Adrenal gland (tissue), 12 donors: ENCODE measurements around the gene SETBP1. TPM values are rescaled to one million over a fixed set of nuclear protein-coding genes. Genes with fewer than 3 reads are reported as not detected.

ENCODE experiments used
- DNase-seq, 7 donors: peaks; one replicate each; pipeline ENCODE4 v3.0.0-alpha.2; 2019 to 2020
- H3K27ac ChIP-seq, 5 donors: fragments of 200-600 bp; sonication (generic) in 4 of 5; 1 replicate in 3 of 5; 2 replicates in 2 of 5; pipeline versions ENCODE4 v1.5.1 to v1.8.0; 2016 to 2020; ENCODE audit warnings: mild to moderate bottlenecking in 1 of 5
- H3K27me3 ChIP-seq: fragments of 200-600 bp; 2 replicates; pipeline ENCODE4 v1.8.0; 2021
- H3K36me3 ChIP-seq, 2 donors: fragments of 200-600 bp; replicated peaks in 1 of 2; 1 replicate in 1 of 2; 2 replicates in 1 of 2; pipeline versions ENCODE4 v1.5.1 to v1.8.0; 2018 to 2022
- H3K4me1 ChIP-seq, 2 donors: fragments of 200-600 bp; replicated peaks in 1 of 2; 1 replicate in 1 of 2; 2 replicates in 1 of 2; pipeline versions ENCODE4 v1.5.1 to v1.8.0; 2018 to 2021
- H3K4me3 ChIP-seq, 4 donors: fragments of 200-600 bp; sonication (generic) in 3 of 4; one replicate each; pipeline ENCODE4 v1.5.1; 2016 to 2018
- H3K9me3 ChIP-seq, 3 donors: fragments of 200-600 bp; sonication (generic) in 1 of 3; replicated peaks in 1 of 3; 1 replicate in 2 of 3; 2 replicates in 1 of 3; pipeline versions ENCODE4 v1.5.1 to v1.8.0; 2016 to 2021
- POLR2A ChIP-seq, 2 donors: fragments of 450-650 bp; IDR thresholded peaks; one replicate each; pipeline ENCODE4 v1.6.1; 2017; ENCODE audit warnings: antibody characterized with exemption in 2 of 2, mild to moderate bottlenecking in 2 of 2, moderate library complexity in 1 of 2
- WGBS, 4 donors: extraction: QIAGEN DNeasy Blood & Tissue Kit in 2 of 4; methylation state at CpG; one replicate each; pipeline versions ENCODE4 v1.1.5 to v1.1.7; 2013 to 2017; 5-methylcytosine and 5-hydroxymethylcytosine counted together
- intact Hi-C, 2 donors: fragments of 100-400 bp; cut with DNase I; formaldehyde crosslinking; loops; one replicate each; pipeline versions ENCODE4 v1.14.1 to v1.15.0; 2022 to 2023
- polyA plus RNA-seq, 3 donors: library from polyadenylated mRNA; stranded (reverse); fragments of 200-250 nt in 2 of 3; fragments of 350-450 nt in 1 of 3; fragmentation: Illumina TruSeq in 1 of 3; extraction: RNeasy Lipid Tissue Mini Kit (QIAGEN cat#74804) in 1 of 3; gene quantifications; one replicate each; pipeline ENCODE4 v1.2.3, GENCODE V29; 2013 to 2014
- total RNA-seq, 9 donors: library from RNA; depleted of rRNA in 4 of 9; stranded (reverse); fragments of >200 nt in 4 of 9; fragments of 120-200 nt in 1 of 9; fragmentation: NEBNext Ultra II Directional in 1 of 9; extraction: Animal tissue kit (Norgen Biotek cat#: 25700) in 1 of 9; gene quantifications; one replicate each; pipeline versions ENCODE4 v1.1.0 to v1.2.4, GENCODE V29; 2013 to 2023
- TF ChIP-seq, protein P1 (sequence below), 6 experiments: fragments of 450-650 bp in 4 of 6; fragments of 200-600 bp in 2 of 6; sonication (generic) in 1 of 6; IDR thresholded peaks; 1 replicate in 5 of 6; 2 replicates in 1 of 6; pipeline versions ENCODE4 v1.5.1 to v1.8.0; 2016 to 2021; ENCODE audit warnings: antibody characterized with exemption in 6 of 6, mild to moderate bottlenecking in 2 of 6, moderate library complexity in 1 of 6
- donor health status: healthy with polysubstance abuse.
- donor health status: Bipolar disorder and iron deficiency.
- donor health status: DM: yes; HTN: yes; CAD: no.
- donor health status: DM: no; HTN: no; CAD: no.
- donor health status: DM: no; HTN: no; CAD: no.
- donor health status: DM: yes; HTN: yes; CAD: no.

SETBP1 gene
- total and polyA plus RNA-seq, 12 donors: 1.2 to 18.0 (median 9.4) TPM

DNA sequence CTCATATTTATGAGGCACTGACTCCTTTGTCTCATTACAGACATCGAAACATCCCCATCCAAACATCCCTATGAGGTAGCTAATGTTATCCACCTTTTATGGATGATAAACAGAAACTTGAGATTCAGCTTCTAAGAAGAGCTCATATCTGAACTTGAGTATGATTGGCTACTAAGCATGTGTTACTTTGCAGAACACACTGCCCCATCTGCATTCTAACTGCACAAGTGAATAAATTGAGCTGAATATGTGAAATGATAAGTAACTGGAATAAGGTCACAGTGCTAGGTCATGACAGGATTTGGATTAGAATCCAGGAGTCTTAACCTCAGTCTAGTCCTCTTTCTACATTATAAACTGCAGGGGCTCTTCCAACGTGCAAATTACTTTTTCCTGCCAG is 172.7 kb downstream of the SETBP1 start:
- 60 to 72% (median 66%) methylated on average over 2 of the region's 2 CpGs for WGBS, 4 donors
- no peak for DNase-seq
- TF ChIP-seq POLR2A (IDR thresholded peaks at IDR 0.05): no peak
- TF ChIP-seq, protein P1, sequence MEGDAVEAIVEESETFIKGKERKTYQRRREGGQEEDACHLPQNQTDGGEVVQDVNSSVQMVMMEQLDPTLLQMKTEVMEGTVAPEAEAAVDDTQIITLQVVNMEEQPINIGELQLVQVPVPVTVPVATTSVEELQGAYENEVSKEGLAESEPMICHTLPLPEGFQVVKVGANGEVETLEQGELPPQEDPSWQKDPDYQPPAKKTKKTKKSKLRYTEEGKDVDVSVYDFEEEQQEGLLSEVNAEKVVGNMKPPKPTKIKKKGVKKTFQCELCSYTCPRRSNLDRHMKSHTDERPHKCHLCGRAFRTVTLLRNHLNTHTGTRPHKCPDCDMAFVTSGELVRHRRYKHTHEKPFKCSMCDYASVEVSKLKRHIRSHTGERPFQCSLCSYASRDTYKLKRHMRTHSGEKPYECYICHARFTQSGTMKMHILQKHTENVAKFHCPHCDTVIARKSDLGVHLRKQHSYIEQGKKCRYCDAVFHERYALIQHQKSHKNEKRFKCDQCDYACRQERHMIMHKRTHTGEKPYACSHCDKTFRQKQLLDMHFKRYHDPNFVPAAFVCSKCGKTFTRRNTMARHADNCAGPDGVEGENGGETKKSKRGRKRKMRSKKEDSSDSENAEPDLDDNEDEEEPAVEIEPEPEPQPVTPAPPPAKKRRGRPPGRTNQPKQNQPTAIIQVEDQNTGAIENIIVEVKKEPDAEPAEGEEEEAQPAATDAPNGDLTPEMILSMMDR (IDR thresholded peaks at IDR 0.05): no peak
- Histone ChIP-seq H3K9me3 (no peaks in the 10 kb centered on the region), H3K4me3 (no peak overlapping the region), H3K36me3 (no peaks in the 10 kb centered on the region), H3K27me3 (no peaks in the 10 kb centered on the region), H3K4me1 (no peaks in the 10 kb centered on the region), H3K27ac (no peak overlapping the region)
- intact Hi-C loops: no loop called here

DNA sequence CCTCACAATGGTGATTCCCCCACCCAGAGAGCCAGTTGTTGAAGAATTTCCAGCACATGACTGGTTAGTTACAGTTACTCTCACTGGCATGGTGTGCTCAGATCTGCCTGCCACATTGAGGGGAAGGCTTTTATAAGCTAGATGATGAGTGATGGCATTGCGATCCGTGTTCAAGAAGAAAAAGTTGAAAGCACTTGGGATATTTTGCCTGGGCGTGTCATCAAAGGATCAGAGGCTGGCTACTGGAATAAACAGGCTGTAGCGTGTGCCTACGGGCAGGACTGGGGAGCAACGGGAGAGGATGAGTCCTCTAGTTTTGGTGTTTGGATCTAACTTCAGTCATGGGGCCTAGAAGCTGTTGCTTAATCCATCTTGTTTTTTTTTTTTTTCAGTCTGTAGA is 175.0 kb downstream of the SETBP1 start:
- Histone ChIP-seq H3K36me3 (no peaks in the 10 kb centered on the region), H3K27ac (no peak overlapping the region), H3K27me3 (no peaks in the 10 kb centered on the region), H3K4me1 (no peaks in the 10 kb centered on the region), H3K4me3 (no peak overlapping the region), H3K9me3 (no peaks in the 10 kb centered on the region)
- intact Hi-C loops: no loop called here
- no peak for DNase-seq
- 85 to 94% (median 90%) methylated on average over 6 of the region's 6 CpGs for WGBS, 4 donors
- TF ChIP-seq, protein P1 (IDR thresholded peaks at IDR 0.05): no peak
- TF ChIP-seq POLR2A (IDR thresholded peaks at IDR 0.05): no peak

DNA sequence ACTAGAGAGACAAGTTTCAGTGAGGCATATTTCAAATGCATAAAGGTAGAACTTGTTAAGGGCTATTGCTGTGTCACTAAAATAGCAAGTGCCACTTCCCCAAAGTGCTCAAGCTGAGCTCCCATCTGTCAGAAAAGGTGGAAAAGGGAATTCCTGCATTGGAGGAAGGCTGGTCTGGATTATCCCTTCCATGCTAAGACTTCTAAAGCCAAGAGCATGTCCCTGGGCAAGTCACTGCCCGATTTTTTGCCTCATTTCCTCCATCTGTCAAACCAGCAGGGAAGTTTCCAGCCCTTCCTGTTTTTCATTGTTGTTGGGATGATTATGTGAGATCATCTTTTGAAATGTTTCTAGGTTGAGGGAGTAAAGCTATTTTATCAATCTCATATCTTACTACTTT is 175.5 kb downstream of the SETBP1 start:
- Histone ChIP-seq H3K27me3 (no peaks in the 10 kb centered on the region), H3K4me3 (no peak overlapping the region), H3K27ac (no peak overlapping the region), H3K4me1 (no peaks in the 10 kb centered on the region), H3K36me3 (no peaks in the 10 kb centered on the region), H3K9me3 (no peaks in the 10 kb centered on the region)
- TF ChIP-seq, protein P1 (IDR thresholded peaks at IDR 0.05): no peak
- no peak for TF ChIP-seq POLR2A (IDR thresholded peaks at IDR 0.05)
- DNase-seq: no peak
- WGBS, 4 donors: 35 to 63% (median 44%) methylated on average over 1 of the region's 1 CpG
- intact Hi-C loops: no loop called here

DNA sequence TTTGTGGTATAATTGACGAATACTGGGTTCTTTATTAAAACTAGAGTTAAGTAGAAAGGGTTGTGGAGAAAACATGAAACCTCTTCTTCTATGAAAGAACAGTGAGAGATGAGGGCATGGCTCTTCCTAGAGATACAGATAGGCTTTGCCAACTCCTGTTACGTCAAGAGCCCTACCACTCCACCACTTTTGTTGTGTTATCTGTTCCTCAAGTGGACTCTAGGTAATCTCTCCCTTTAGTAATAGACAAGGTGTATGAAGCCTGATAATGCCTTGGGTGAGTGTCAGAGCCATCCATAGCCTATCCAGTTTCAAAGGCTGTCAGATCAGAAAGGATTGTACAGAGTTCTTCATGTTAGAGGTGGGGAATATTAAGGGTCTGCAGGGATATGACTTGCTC is 176.4 kb downstream of the SETBP1 start:
- no peaks in the 10 kb centered on the region for H3K9me3 ChIP-seq
- H3K27me3 ChIP-seq: no peaks in the 10 kb centered on the region
- H3K4me1 ChIP-seq: no peaks in the 10 kb centered on the region
- intact Hi-C loops: no loop called here
- TF ChIP-seq, protein P1 (IDR thresholded peaks at IDR 0.05): no peak
- TF ChIP-seq POLR2A (IDR thresholded peaks at IDR 0.05): no peak
- no peak overlapping the region for H3K4me3 ChIP-seq
- no peaks in the 10 kb centered on the region for H3K36me3 ChIP-seq
- DNase-seq: no peak
- 76 to 84% (median 80%) methylated on average over 2 of the region's 2 CpGs for WGBS, 4 donors
- H3K27ac ChIP-seq: no peak overlapping the region
